OCI-LY1 (cell line): ENCODE measurements around the gene FBXO36.

Experiments used
- EZH2 ChIP-seq: fragments of 200-600 bp; sonication (generic), shearing (Covaris generic); IDR thresholded peaks from 2 replicates; pipeline ENCODE4 v1.8.0; 2017; ENCODE audit warnings: borderline replicate concordance, mixed run types, mild to moderate bottlenecking, antibody characterized with exemption, low read length, moderate library complexity, mixed read lengths
- TF ChIP-seq, protein P1 (sequence below): fragments of 200-600 bp; sonication (generic), shearing (Covaris generic); IDR thresholded peaks from 2 replicates; pipeline ENCODE4 v1.5.1; 2017; ENCODE audit warnings: mild to moderate bottlenecking, antibody characterized with exemption, low read length, moderate library complexity, mixed read lengths

DNA sequence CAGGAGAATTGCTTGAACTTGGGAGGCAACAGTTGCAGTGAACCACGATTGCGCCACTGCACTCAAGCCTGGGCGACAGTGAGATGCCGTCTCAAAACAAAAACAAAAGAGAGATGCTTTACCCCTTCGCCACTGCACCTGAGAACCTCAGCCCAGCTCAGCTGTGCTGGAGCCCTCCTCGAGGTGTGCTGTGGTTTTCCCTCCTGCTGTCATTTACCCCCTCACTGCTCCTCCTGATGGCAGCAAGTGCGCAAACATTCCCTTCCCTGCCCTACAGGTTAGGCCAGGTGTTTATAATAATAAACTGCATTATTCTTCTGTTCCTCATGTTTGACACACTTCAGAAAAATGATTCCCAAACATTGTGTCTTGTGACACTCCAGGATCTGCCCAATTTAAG is 8.4 kb downstream of the FBXO36 start:
- TF ChIP-seq EZH2: no peak
- TF ChIP-seq, protein P1, sequence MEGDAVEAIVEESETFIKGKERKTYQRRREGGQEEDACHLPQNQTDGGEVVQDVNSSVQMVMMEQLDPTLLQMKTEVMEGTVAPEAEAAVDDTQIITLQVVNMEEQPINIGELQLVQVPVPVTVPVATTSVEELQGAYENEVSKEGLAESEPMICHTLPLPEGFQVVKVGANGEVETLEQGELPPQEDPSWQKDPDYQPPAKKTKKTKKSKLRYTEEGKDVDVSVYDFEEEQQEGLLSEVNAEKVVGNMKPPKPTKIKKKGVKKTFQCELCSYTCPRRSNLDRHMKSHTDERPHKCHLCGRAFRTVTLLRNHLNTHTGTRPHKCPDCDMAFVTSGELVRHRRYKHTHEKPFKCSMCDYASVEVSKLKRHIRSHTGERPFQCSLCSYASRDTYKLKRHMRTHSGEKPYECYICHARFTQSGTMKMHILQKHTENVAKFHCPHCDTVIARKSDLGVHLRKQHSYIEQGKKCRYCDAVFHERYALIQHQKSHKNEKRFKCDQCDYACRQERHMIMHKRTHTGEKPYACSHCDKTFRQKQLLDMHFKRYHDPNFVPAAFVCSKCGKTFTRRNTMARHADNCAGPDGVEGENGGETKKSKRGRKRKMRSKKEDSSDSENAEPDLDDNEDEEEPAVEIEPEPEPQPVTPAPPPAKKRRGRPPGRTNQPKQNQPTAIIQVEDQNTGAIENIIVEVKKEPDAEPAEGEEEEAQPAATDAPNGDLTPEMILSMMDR: no peak
